ENCODE results near the gene RNF111. TPM values are rescaled to one million over a fixed set of nuclear protein-coding genes. Genes with fewer than 3 reads are reported as not detected.

The RNF111 gene
- total and polyA plus RNA-seq, 2 donors (not counting 1 experiment from before 2014, with no cell fraction given): 19.3 to 20.9 TPM

- Histone ChIP-seq H4K20me1 (ENCODE audit: control insufficient read depth, extremely low read depth, insufficient read depth, low read length) (no peaks in the 10 kb centered on the region), H3K79me2 (ENCODE audit: control insufficient read depth, insufficient read depth, low read length) (peaks cover 45% of the 10 kb centered on the region), H3K9me3 (ENCODE audit: control insufficient read depth, insufficient read depth, low read depth, low read length) (no peaks in the 10 kb centered on the region), H3K27me3 (ENCODE audit: control insufficient read depth, insufficient read depth, low read length) (no peaks in the 10 kb centered on the region), H3K4me3 (replicated peaks in 1 of 4; ENCODE audit: control extremely low read depth in 1 of 4, insufficient read depth in 1 of 4, low read depth in 3 of 4, low read length in 4 of 4) (peak overlapping the region; percentile 50 to 99 (median 96)), H3K36me3 (ENCODE audit: control insufficient read depth, insufficient read depth, low read length) (no peaks in the 10 kb centered on the region), H3K27ac (ENCODE audit: insufficient read depth, low read length) (peak overlapping the region; percentile 21), H3K4me2 (ENCODE audit: extremely low read depth, insufficient read depth, low read length) (peak overlapping the region; percentile 86), H3K9ac (ENCODE audit: insufficient read depth, low read length) (no peak overlapping the region), H2AFZ (ENCODE audit: low read length) (peak overlapping the region; percentile 92), H3K4me1 (ENCODE audit: control insufficient read depth, extremely low read depth, insufficient read depth, low read length) (no peaks in the 10 kb centered on the region)
- no peak for TF ChIP-seq EZH2 (IDR thresholded peaks at IDR 0.05; ENCODE audit: low read length, missing control alignments)
- TF ChIP-seq, protein P1, sequence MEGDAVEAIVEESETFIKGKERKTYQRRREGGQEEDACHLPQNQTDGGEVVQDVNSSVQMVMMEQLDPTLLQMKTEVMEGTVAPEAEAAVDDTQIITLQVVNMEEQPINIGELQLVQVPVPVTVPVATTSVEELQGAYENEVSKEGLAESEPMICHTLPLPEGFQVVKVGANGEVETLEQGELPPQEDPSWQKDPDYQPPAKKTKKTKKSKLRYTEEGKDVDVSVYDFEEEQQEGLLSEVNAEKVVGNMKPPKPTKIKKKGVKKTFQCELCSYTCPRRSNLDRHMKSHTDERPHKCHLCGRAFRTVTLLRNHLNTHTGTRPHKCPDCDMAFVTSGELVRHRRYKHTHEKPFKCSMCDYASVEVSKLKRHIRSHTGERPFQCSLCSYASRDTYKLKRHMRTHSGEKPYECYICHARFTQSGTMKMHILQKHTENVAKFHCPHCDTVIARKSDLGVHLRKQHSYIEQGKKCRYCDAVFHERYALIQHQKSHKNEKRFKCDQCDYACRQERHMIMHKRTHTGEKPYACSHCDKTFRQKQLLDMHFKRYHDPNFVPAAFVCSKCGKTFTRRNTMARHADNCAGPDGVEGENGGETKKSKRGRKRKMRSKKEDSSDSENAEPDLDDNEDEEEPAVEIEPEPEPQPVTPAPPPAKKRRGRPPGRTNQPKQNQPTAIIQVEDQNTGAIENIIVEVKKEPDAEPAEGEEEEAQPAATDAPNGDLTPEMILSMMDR (conservative IDR thresholded peaks at IDR 0.05 in 1 of 2, IDR thresholded peaks at IDR 0.05 in 1 of 2; ENCODE audit: low read depth in 1 of 2, low read length in 2 of 2): no peak
- peak in 1 of 2 donors; percentile 7 for DNase-seq (ENCODE audit: low read depth in 2 of 2)
Observed at GRCh38 chr15:58987036-58987435, 427 bp upstream of the RNF111 start.

GRCh38 chr15:58988006-58988785, 733 bp downstream of the RNF111 start:
- peak overlapping the region; percentile 91 for H3K27ac ChIP-seq (ENCODE audit: insufficient read depth, low read length)
- DNase-seq (ENCODE audit: low read depth in 2 of 2): peak; percentile 31 to 48
- peak overlapping the region; percentile 95 to 99 (median 97) for H3K4me3 ChIP-seq (replicated peaks in 1 of 4; ENCODE audit: control extremely low read depth in 1 of 4, insufficient read depth in 1 of 4, low read depth in 3 of 4, low read length in 4 of 4)
- H3K36me3 ChIP-seq (ENCODE audit: control insufficient read depth, insufficient read depth, low read length): no peaks in the 10 kb centered on the region
- no peaks in the 10 kb centered on the region for H3K4me1 ChIP-seq (ENCODE audit: control insufficient read depth, extremely low read depth, insufficient read depth, low read length)
- peak overlapping the region; percentile 98 for H2AFZ ChIP-seq (ENCODE audit: low read length)
- H3K9ac ChIP-seq (ENCODE audit: insufficient read depth, low read length): peak overlapping the region; percentile 79
- H3K27me3 ChIP-seq (ENCODE audit: control insufficient read depth, insufficient read depth, low read length): no peaks in the 10 kb centered on the region
- H3K9me3 ChIP-seq (ENCODE audit: control insufficient read depth, insufficient read depth, low read depth, low read length): no peaks in the 10 kb centered on the region
- H4K20me1 ChIP-seq (ENCODE audit: control insufficient read depth, extremely low read depth, insufficient read depth, low read length): no peaks in the 10 kb centered on the region
- peak overlapping the region; percentile 93 for H3K4me2 ChIP-seq (ENCODE audit: extremely low read depth, insufficient read depth, low read length)
- TF ChIP-seq, protein P1 (conservative IDR thresholded peaks at IDR 0.05 in 1 of 2, IDR thresholded peaks at IDR 0.05 in 1 of 2; ENCODE audit: low read depth in 1 of 2, low read length in 2 of 2): no peak
- TF ChIP-seq EZH2 (IDR thresholded peaks at IDR 0.05; ENCODE audit: low read length, missing control alignments): no peak
- peaks cover 51% of the 10 kb centered on the region for H3K79me2 ChIP-seq (ENCODE audit: control insufficient read depth, insufficient read depth, low read length)

DNA sequence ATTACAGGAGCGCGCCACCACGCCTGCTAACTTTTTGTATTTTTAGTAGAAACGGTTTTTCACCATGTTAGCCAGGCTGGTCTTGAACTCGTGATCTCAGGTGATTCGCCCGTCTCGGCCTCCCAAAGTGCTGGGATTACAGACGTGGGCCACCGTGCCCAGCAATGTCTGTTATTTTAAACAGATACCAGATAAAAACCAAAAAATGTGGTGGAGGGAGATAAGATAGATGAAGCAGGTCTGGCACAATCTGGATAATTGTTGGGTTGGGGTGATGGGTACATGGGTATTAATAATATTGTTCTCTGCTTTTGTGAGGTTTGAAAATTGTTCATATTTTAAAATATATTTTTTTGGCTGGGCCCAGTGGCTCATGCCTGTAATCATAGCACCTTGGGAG, 4.7 kb downstream of the RNF111 start:
- no peak overlapping the region for H3K27ac ChIP-seq (ENCODE audit: insufficient read depth, low read length)
- no peak for TF ChIP-seq EZH2 (IDR thresholded peaks at IDR 0.05; ENCODE audit: low read length, missing control alignments)
- TF ChIP-seq, protein P1 (conservative IDR thresholded peaks at IDR 0.05 in 1 of 2, IDR thresholded peaks at IDR 0.05 in 1 of 2; ENCODE audit: low read depth in 1 of 2, low read length in 2 of 2): no peak
- H3K4me2 ChIP-seq (ENCODE audit: extremely low read depth, insufficient read depth, low read length): no peak overlapping the region
- H3K4me3 ChIP-seq (replicated peaks in 1 of 4; ENCODE audit: control extremely low read depth in 1 of 4, insufficient read depth in 1 of 4, low read depth in 3 of 4, low read length in 4 of 4): no peak overlapping the region
- H3K9me3 ChIP-seq (ENCODE audit: control insufficient read depth, insufficient read depth, low read depth, low read length): no peaks in the 10 kb centered on the region
- no peaks in the 10 kb centered on the region for H3K27me3 ChIP-seq (ENCODE audit: control insufficient read depth, insufficient read depth, low read length)
- H3K4me1 ChIP-seq (ENCODE audit: control insufficient read depth, extremely low read depth, insufficient read depth, low read length): no peaks in the 10 kb centered on the region
- H2AFZ ChIP-seq (ENCODE audit: low read length): no peak overlapping the region
- peaks cover 67% of the 10 kb centered on the region for H3K79me2 ChIP-seq (ENCODE audit: control insufficient read depth, insufficient read depth, low read length)
- H3K36me3 ChIP-seq (ENCODE audit: control insufficient read depth, insufficient read depth, low read length): no peaks in the 10 kb centered on the region
- no peak overlapping the region for H3K9ac ChIP-seq (ENCODE audit: insufficient read depth, low read length)
- H4K20me1 ChIP-seq (ENCODE audit: control insufficient read depth, extremely low read depth, insufficient read depth, low read length): no peaks in the 10 kb centered on the region
- DNase-seq (ENCODE audit: low read depth in 2 of 2): no peak

Data from fibroblast of lung (primary cell).